Thyroid gland (tissue), 4 donors: ENCODE data around the gene JSRP1. TPM values are rescaled to one million over a fixed set of nuclear protein-coding genes. Genes with fewer than 3 reads are reported as not detected.

Experiments used
- DNase-seq, 2 donors: peaks; one replicate each; pipeline ENCODE4 v3.0.0-alpha.2; 2019
- H3K27ac ChIP-seq, 3 donors: fragments of 200-600 bp; sonication (generic); 1 replicate in 2 of 3; 2 replicates in 1 of 3; pipeline ENCODE4 v1.5.1; 2016 to 2019; ENCODE audit warnings: mild to moderate bottlenecking in 1 of 3, moderate library complexity in 1 of 3
- H3K27me3 ChIP-seq: fragments of 200-600 bp; sonication (generic); one replicate; pipeline ENCODE4 v1.5.1; 2019
- H3K36me3 ChIP-seq, 2 donors: fragments of 200-600 bp; sonication (generic); one replicate each; pipeline ENCODE4 v1.5.1; 2016 to 2019
- H3K4me1 ChIP-seq, 2 donors: fragments of 200-600 bp; sonication (generic); one replicate each; pipeline ENCODE4 v1.5.1; 2017 to 2019
- H3K4me3 ChIP-seq, 3 donors: fragments of 200-600 bp; sonication (generic); replicated peaks in 1 of 3; 1 replicate in 2 of 3; 2 replicates in 1 of 3; pipeline ENCODE4 v1.5.1; 2016; ENCODE audit warnings: mild to moderate bottlenecking in 1 of 3
- H3K9me3 ChIP-seq: fragments of 200-600 bp; sonication (generic); one replicate; pipeline ENCODE4 v1.5.1; 2017
- CTCF ChIP-seq, 6 experiments: fragments of 200-600 bp in 3 of 6; fragments of 450-650 bp in 3 of 6; sonication (generic) in 3 of 6; IDR thresholded peaks; one replicate each; pipeline ENCODE4 v1.5.1; 2016 to 2019; ENCODE audit warnings: antibody characterized with exemption in 6 of 6, mild to moderate bottlenecking in 2 of 6, inconsistent platforms in 1 of 6, moderate library complexity in 1 of 6
- POLR2A ChIP-seq, 2 donors: fragments of 450-650 bp; IDR thresholded peaks; one replicate each; pipeline ENCODE4 v1.6.1; 2017; ENCODE audit warnings: antibody characterized with exemption in 2 of 2, mild to moderate bottlenecking in 2 of 2, moderate library complexity in 1 of 2
- WGBS, 2 donors: methylation state at CpG; one replicate each; pipeline ENCODE4 v1.1.5; 2017; 5-methylcytosine and 5-hydroxymethylcytosine counted together
- intact Hi-C: fragments of 100-400 bp; cut with DNase I; formaldehyde crosslinking; loops from one replicate; pipeline ENCODE4 v1.15.1; 2023
- total RNA-seq, 4 donors: library from RNA; depleted of rRNA; stranded (reverse); fragments of >200 nt; gene quantifications; one replicate each; pipeline ENCODE4 v1.2.3, GENCODE V29; 2016

Gene JSRP1
- total RNA-seq, 4 donors from 2014 or later: not detected

GRCh38 chr19:2230807-2231533 lies 25.2 kb downstream of the JSRP1 start:
- Histone ChIP-seq H3K4me1 (peaks cover 6 to 21% of the 10 kb centered on the region in 2 donors), H3K27me3 (no peaks in the 10 kb centered on the region), H3K27ac (no peak overlapping the region), H3K4me3 (no peak overlapping the region), H3K36me3 (peaks cover 34 to 47% of the 10 kb centered on the region in 2 donors), H3K9me3 (no peaks in the 10 kb centered on the region)
- WGBS, 2 donors: 85 to 93% methylated on average over 3 to 11 of the region's 12 CpGs
- DNase-seq: no peak
- TF ChIP-seq CTCF (IDR thresholded peaks at IDR 0.05) (no peak), POLR2A (IDR thresholded peaks at IDR 0.05) (no peak)
- intact Hi-C loops: loop anchor here (5.0 kb wide), 1 partner anchor 69 kb away; the partner anchor contains the start of gene DOT1L

DNA sequence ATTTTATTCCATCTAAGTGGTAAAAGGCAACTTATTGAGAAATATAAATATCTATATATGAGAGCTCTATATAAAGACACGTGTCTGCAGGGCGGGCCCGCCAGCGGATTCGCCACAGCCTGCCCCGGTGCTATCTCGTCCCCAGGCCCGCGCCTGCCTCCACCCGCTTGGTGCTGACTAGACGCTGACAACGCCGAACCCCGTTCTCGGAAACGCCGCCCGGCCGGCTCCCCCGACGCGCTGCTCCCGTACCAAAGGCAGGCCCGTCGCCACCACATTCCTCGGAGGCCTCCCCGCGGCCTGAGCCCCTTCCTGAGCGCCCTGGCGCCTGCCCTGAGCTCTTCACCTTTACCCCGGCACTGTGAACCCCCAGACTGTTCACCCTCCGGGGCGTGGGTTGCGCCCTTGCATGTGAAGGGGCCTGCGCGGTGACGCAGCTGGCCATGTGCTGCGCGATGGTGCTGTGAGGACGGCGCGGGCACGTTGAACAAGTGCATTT lies 26.1 kb downstream of the JSRP1 start:
- no peak overlapping the region for H3K27ac ChIP-seq
- H3K36me3 ChIP-seq: peaks cover 42 to 54% of the 10 kb centered on the region in 2 donors
- no peaks in the 10 kb centered on the region for H3K9me3 ChIP-seq
- H3K4me3 ChIP-seq: no peak overlapping the region
- H3K4me1 ChIP-seq: peaks cover 3 to 16% of the 10 kb centered on the region in 2 donors
- TF ChIP-seq POLR2A (IDR thresholded peaks at IDR 0.05) (no peak), CTCF (IDR thresholded peaks at IDR 0.05) (no peak)
- H3K27me3 ChIP-seq: no peaks in the 10 kb centered on the region
- 95% methylated on average over 43 of the region's 43 CpGs for WGBS, 2 donors
- intact Hi-C loops: loop anchor here (5.0 kb wide), 1 partner anchor 68 kb away; the partner anchor contains the start of gene DOT1L
- DNase-seq: no peak

DNA sequence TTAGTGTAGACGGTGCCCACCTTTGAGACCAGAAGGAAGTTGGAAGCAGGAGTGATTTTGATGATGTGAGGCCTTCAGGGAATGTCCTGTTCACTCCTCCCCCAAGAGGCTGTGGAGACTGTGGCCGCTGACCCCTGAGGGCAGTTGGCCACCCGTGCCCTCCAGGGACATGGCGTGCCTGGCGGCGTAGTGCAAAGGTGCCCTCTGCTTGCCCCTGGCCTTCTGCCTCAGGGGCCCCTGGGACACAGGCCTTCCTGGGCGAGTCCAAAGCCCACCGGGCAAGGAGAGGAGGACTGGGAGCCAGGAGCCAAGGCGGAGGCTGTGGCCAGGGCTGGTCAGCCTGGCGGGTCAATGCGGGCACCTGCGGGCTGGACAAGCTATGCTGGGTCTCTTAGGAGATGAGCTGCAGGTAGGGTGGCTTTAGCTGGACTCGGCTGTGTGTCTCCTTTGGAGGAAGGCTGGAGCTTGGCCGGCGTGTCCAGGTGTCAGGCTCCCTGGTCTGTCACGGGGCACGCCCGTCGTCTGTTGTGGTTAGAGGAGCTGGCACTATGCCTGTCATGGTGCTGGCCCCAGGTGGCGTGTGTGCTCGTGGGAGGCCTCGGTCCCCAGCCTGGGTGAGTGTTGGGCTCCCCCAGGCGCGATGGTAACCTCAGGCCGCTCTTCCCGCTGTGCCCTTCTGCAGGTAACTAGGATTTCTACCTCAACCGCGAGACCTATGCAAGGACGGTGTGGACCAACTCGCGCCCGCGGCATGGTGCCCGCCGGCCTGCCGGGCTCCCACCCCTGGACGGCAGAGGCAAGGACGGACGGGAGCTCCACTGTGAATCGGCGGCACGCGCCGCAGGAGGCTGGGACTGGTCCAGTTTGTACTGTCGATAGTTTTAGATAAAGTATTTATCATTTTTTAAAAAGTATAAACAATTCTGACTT lies 26.8 kb downstream of the JSRP1 start:
- Histone ChIP-seq H3K9me3 (no peaks in the 10 kb centered on the region), H3K4me3 (no peak overlapping the region), H3K36me3 (peaks cover 49 to 58% of the 10 kb centered on the region in 2 donors), H3K4me1 (peaks cover 0 to 9% of the 10 kb centered on the region in 2 donors), H3K27me3 (no peaks in the 10 kb centered on the region), H3K27ac (no peak overlapping the region)
- DNase-seq: no peak
- intact Hi-C loops: loop anchor here (5.0 to 10.0 kb wide), 2 partner anchors 67 to 155 kb away; partner anchors contain the start of gene DOT1L
- TF ChIP-seq CTCF (IDR thresholded peaks at IDR 0.05): no peak
- no peak for TF ChIP-seq POLR2A (IDR thresholded peaks at IDR 0.05)
- WGBS, 2 donors: 95 to 96% methylated on average over 32 to 41 of the region's 45 CpGs

DNA sequence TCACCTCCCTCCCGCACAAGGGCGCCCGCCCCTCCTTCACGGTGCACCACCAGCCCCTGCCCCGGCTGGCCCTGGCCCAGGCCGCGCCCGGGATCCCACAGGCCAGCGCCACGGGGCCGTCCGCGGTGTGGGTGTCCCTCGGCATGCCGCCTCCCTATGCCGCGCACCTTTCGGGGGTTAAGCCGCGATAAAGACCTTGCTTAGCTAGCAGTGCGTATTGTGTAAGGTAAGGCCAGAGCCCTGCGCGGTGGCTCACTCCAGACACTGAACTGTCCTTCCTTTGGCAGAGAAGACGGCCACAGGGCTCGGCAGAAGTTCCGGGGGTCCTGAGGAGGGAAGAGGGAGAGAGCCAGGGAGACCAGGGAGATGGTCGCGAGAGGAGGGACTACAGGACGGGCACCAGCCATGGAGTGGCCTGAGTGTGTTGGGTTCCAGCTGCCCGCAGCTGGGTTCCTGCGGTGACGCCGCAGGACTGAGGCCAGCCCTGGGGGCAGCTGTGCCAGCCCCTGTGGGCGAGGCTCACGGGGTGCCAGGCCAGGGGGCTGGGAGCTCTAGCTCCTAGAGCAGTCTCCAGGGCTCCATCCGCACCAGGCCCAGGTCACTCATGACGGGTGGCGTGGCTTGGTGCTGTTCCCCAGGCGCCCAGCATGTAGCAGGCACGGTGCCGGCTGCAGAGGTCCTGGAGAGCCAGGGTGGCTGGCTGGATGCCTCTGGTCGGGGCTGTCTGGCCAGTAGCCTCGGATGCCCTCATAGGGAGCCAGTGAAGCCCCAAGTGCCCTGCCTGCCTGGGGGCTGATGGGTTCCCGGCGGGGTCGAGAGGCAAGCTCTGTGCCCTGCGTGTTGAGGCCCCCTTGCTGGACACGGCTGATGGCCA lies 27.8 kb downstream of the JSRP1 start:
- no peak for DNase-seq
- no peak for TF ChIP-seq POLR2A (IDR thresholded peaks at IDR 0.05)
- no peak for TF ChIP-seq CTCF (IDR thresholded peaks at IDR 0.05)
- Histone ChIP-seq H3K27ac (no peak overlapping the region), H3K27me3 (no peaks in the 10 kb centered on the region), H3K9me3 (no peaks in the 10 kb centered on the region), H3K4me3 (no peak overlapping the region), H3K36me3 (peaks cover 56 to 62% of the 10 kb centered on the region in 2 donors), H3K4me1 (peaks cover 0 to 4% of the 10 kb centered on the region in 2 donors)
- intact Hi-C loops: loop anchor here (10.0 kb wide), 1 partner anchor 156 kb away; no protein-coding TSS in a partner anchor
- 89 to 95% methylated on average over 35 to 38 of the region's 48 CpGs for whole genome bisulfite sequencing, 2 donors
